Dedifferentiated amniotic fluid mesenchymal stem cell (primary cell): Measurements from ENCODE around the gene NR3C1.
A peak's percentile ranks its signal among the peaks of the same experiment; 100 is the strongest.

ENCODE experiments used
- DNase-seq: peaks from one replicate; pipeline ENCODE4 v3.0.0-alpha.2; 2016; ENCODE audit errors: extremely low spot score

NR3C1 gene

DNA sequence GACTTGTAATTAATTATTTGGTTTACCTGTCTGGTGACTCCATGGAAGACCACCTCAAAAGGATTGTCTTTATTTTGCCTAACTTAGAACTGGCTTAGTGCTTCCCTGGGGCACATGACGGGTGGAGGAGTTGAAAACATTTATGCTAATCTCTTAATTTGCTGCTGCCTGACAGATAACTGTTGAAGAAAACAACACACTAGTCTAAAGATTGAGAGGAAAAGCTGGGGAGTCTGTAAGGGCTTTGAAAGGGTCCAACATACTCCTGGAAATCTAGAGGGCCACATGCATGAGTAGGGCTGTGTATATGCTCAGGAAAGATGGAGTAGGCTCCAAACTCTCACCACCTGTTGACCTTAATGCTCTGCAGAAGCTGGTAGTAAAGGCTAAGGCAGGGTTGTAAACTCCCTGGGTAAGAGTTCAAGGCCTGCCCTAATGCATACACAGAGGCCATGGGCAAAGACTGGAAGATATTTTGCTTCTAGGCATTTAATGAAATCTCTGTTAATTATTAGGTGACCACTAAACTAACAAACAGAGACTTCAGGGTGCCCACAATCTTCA lies 40.7 kb downstream of the NR3C1 start:
- DNase-seq, result no peak

DNA sequence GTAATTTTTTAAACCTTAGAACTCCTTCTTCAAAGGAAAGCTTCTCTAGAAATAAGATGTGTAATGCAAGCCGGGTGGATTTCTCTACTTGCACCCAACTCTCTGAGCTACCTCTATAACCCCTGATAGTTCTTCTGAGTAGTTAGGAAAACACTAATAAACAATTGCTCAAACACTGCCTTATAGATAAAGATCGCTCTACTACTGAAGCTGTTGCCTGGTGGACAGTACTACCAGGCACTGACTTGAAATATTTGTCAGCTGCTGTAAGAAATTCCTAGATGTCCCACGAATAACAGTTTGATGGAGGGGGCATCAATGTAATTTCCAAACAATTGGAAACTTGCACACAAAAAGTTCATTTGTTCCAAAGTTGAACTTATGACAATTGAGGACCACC lies 42.0 kb downstream of the NR3C1 start:
- DNase-seq, result no peak

DNA sequence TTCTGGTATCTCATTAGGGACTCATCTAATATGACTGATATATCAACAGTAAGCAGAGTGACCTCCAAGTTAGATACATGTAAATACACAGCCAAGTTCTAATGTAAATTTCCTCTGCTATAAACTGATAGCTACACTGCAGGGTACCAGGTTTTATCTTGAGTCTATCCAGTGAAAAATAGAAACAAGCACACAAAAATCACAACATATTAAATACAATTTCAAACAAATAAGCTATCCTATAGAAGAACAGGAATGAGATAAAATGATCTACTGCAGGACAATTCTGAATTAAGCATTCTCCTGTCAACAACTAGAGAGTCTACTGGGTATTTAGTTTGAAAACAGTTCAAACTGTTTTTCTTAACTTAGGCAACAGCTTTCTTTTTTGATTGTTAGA lies 42.7 kb downstream of the NR3C1 start:
- no peak for DNase-seq

DNA sequence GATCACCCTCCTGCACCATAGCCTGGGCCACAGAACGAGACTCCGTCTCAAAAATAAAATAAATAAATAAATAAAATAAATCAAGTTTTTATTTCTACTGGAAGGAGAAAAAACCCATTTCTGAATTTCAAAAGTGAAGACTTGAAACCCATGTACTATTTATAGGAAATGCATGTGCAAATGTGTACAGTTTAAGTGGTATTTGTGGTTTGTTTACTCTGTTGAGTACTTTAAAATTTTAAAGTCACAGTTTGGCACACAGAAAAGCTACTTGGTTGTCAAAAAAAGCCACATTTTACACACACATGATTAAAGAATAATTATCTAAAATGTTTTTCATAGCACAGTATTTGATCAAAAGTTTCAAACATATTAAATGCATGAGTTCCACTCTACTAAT lies 43.6 kb downstream of the NR3C1 start:
- DNase-seq, result no peak

DNA sequence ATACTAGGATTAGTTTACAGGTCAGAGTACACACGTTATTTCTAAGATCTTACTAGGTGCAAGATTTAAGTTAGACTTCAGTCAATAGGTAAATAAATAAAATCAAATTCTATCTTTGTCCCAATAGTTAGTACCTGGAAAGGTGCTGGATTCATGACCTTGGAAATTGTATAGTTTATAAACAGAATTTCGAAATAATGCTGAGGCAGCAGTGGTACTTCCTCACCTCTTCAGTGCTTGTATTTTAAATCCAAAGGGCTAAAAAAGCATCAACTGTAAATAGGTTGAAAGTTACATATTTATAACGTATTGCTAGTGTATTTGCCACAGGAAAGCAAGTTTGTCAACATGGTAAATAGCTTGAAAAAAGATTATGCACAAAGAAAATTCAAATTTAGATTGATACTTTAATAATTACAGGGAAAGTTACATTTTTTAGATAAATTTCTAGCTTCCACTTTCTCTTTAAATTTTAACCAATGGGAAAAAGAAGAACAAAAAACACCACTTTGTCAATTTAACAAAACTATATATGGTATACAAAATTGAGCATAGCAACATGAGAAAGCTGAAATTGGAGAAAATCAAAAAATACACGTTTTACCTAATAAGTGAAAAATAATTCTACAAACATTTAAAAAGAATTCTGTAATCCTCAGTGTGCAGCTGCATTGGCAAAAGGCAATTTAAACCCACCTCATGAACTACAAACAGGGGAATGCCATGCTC lies 46.5 kb downstream of the NR3C1 start:
- DNase-seq, result no peak

DNA sequence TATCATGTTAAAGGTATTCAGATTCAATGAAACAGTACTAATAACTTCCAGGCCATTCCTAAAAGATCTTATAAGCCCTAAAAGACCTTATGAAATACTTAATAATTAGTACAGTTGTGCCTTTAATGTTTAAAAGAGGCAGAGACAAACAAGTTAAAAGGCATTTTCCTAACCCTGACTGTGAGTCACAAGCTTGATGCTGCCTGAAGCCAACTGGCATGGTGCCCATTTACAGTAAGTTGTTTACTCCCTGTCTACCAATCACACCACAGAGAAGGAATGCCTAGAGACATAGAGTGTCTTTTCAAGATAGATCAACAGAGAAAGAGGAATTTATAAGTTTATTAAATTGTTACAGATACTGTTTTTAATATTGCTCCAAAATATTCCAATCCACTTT lies 47.8 kb downstream of the NR3C1 start:
- DNase-seq, result peak; percentile 91

DNA sequence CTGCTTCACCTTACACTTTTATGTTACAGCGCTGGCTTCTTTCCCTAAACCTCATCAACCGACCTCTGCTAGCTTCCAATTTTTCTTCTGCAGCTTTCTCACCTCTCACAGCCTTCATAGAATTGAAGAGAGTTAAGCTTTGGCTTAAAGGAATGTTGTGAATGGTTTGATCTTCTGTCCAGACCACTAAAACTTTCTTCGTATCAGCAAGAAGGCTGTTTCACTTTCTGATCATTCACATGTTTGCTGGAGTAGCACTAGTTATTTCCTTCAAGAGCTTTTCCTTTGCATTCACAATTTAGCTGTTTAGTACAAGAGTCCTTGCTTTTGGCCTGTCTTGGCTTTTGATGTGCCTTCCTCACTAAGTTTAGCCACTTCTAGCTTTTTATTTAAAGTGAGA lies 49.5 kb downstream of the NR3C1 start:
- DNase-seq, result no peak

DNA sequence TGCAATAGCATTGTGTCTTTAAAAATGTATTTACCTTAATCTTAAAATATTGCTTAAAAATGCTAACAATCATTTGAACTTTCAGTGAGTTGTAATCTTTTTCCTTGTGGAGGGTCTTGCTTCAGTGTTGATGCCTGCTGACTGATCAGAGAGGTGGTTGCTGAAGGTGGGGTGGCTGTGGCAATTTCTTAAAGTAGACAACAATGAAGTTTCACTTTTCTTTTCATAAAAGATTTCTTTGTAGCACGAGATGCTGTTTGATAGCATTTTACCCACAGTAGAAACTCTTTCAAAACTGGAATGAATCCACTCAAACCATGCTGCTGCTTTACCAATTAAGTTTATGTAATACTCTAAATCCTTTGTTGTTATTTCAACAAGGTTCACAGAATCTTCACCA lies 50.8 kb downstream of the NR3C1 start:
- DNase-seq, result no peak

DNA sequence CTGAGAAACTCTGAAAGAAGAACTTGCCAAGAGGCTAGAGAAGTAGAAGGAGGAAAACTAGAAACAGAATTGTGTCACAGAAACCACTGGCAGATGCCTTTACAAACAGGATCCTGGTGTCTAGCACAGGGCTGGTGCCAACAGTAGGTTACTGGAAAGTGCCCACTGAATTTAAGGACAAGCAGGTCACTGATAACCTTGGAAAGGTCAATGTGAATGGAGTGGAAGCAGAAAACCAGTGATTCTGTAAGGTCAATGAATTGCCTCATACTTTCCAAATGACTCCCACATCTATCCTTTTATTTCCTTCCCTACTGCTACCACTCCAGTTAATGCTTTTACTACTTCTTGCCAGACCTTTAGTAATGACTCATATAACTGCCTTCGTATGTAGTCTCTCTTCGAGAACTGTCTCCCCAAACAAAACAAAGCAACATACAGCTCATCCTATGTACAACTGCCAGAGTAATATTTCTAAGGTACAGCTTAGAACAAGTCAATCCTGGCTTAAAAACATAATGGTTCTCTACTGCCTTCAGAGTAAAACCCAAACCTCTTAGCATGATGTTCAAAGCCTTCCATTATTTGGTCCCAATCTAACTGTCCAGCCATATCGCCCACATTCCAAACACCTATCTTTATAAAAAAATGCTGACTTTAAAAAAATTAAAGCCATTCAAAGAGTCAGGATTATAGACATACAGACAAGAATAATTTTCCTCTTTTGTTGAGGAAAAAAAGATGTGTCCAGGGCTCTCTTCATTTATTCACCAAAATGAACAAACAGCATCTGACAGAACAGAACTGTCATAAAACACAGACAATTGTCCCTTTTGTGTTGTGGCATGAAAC lies 52.5 kb downstream of the NR3C1 start:
- DNase-seq, result peak; percentile 58

DNA sequence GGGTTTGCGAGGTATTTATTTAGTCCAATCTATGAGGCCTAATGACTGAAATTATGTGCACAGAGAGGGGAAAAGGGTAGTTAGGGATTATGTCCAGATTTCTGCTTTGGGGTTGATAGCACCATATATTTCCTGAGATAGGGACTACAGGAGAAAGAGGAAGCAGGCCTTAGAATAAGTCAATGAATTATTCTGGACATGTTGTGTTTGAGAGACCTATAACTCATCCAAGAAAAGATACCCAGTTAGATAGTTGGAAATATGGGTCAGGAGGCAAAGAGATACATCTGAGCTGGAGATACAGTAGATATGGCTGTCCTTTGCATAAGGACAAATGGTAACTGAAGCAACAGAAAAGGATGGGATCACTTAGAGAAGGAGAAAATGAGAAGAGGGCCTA lies 53.1 kb downstream of the NR3C1 start:
- no peak for DNase-seq

DNA sequence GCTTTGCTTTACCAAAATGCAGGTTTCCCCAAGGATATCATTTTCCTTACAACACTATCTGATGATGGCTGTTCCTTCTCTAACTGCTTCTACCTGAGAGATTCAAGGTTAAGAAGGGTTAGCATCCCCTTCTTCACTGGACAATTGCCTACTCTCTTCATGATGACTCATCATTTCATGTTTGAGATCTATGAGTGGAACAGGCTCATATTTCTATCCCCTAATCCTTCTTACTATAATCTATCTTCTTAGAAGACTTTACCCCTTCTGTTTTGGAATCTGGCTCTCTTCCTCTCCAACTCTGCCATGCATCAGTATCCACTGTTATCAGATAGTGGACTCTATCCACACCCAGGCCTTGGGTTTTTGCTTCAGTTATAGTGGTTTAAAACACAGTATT lies 54.3 kb downstream of the NR3C1 start:
- DNase-seq, result no peak

DNA sequence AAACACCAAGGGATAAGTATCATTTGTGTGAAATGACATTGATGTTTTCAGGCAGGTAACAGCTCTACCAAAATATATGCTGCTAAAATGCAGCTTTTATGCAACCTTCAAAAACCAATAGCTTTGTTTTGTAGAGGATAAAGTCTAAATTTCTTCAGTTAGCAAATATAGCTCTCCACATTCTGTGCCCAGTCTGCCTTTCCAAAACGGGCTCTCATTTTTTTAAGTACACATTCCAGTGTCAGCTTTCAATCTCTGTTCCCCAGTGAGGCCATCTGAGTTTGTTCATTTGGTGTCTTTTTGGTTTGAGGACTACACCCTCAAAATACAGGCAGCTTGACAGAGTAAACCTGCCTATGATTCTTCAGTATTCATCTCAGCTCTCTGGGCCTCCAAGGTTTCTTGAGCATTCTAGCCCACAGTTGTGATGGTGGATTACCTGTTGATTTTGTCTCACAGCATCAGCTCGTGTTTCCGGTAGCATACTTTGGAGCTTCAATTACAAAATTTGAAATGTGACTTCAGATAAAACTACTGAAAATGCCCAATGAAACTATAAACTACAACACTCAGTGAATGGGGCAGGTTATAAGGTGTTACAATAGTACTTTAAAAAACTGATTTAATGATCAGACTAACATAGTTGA lies 55.7 kb downstream of the NR3C1 start:
- DNase-seq, result no peak

DNA sequence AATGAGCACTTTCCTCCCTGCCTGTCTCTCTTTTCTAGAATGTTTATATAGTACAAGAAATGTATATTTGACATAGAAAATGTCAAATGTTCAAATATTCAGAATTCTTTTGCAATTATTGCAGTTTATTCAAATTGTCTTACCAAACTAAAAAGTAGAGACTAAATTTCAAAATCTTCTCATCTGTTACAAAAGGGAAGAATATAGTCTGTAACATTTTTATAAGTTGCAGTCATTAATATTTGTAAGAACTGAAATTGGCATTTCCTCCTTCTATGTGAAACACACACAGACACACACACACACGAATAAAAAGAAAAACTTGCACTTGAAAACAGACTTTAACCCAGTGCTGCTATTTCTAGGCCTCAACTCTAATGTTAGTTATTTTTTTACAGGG lies 56.4 kb downstream of the NR3C1 start:
- DNase-seq, result no peak

DNA sequence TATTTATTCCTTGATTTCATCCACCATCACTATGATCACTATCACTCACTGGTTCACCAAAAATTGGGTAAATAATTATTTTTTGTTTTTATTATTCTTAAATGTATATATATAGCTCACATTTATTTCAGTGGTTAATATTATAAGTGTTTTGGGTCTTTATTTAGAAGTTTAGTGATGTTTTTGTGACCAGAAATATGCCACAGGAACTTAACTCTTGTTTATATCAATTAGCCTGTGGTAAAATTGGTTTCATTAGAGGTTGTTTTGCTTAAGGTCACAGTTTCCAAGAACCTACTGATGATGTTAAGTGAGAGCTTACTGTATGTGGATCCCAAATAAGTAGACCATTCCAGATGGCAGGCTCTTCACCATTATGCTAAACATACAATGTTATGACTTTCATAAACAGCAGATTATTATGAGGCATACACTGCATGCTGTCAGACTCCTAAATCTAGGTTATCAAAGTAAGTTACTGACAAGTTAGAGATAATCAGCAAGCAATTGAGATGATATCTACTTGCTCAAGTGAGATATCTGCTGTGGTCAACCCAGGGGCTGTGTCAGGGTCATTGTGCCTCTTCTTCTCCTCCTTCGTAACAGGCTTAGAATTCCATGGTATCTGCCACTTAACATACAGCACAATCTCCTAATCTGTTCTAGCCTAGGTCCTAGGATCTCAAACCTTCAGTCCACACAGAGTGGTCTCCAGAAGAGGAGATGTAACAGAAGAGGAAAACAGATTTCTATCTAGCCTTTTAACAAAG lies 57.6 kb downstream of the NR3C1 start:
- no peak for DNase-seq

DNA sequence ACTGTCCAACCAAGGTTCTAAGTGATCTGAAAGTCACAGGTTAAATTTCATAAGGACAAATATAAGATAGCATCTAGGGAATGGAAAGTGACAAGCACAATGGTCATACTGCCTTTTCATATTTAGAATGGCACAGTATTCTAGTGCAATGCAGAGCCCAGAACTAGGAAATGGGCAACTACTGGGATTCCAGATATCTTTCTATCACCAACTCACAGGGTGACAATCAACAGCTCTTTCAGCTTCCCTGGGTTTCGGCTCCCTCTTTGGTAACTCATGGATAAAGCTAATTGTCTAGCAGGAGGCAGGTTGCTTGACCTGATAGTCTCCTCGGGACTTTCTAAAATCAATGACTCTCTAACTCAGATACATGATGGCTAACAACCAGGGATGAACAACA lies 60.4 kb downstream of the NR3C1 start:
- DNase-seq, result no peak

DNA sequence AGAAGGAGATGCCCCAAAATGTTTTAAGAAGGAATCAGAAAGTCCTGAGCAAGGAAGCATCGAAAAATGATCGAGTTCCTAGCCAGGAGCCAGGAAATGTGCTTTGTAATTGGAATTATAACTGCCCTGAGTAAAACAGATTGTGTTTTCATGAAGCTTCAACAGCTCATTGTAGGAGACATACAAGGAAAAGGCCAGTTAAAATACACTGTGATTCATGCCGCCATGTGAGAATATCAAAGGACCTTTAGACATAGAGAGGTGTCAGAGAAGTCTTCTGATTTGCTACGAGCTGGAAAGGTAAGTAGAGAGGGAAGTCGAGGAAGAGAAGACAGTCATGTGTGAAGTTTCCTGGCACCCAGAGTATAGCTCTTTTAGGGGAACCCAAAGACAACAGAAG lies 60.9 kb downstream of the NR3C1 start:
- DNase-seq, result no peak

DNA sequence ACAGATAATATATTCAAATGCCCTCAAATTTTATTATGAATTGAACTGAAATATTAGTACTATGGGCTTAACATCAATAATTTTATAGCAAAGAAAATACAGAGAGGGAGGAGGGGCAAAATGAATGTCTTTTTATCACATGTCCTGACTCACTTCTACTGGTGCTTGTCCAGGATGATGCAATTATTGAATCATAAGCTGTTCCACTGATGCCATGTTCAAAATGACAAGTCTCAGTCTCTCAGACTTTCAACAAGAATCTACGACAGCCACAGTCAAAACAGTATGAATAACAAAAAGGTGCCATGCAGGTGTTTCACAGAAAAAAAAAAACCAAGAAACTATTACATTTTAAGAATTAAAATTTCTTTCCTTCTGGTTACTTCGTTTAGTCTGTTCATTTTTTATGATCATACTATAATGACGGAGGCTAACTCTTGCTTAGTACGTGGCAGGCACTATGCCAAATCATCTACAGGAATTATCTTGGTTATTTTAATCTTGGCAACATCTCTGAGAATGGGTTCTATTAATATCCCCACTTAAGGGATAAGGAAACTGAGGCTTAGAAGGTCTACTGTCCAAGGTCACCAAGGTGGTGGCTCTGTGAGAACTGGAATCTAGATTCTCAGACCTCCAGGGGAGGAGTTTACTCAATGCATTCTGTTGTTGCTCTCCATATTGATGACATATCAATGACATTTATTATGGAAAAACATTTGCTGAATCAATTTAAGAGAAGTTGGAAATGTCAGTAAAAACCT lies 61.5 kb downstream of the NR3C1 start:
- peak; percentile 43 for DNase-seq

DNA sequence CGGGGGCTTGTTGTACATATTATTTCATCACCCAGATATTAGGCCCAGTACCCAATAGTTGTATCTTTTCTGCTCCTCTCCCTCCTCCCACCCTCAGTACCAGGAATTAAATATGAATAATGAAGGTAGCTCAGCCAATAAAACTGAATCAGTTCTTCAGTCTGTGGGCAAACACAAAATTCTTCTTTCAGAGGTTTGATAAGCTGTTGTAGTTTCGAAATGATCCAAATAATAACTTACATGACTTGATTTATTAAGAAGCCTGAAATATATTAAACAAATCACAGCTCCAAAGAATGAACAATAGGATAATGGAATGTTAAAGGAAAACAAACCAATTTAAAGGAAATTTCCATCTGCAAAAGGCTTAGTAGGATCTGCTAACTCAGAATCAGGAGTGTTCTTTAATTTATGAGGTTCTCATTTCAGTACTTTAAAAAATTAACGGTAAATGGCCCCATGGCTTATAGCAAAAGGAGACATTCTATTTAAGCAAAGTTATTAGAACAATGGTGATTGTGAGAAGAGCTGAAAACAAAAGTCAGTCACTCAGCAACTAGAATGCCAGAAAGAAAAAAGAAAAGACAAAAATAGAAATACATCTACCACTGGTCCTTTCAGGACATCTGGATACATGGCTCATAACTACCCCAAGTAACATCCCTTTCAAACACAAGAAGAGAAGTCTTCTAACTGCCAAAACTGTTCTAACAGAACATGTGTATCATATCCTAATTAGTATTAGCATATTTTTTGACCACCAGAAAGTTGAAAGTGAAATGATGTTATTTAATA lies 62.4 kb downstream of the NR3C1 start:
- no peak for DNase-seq

DNA sequence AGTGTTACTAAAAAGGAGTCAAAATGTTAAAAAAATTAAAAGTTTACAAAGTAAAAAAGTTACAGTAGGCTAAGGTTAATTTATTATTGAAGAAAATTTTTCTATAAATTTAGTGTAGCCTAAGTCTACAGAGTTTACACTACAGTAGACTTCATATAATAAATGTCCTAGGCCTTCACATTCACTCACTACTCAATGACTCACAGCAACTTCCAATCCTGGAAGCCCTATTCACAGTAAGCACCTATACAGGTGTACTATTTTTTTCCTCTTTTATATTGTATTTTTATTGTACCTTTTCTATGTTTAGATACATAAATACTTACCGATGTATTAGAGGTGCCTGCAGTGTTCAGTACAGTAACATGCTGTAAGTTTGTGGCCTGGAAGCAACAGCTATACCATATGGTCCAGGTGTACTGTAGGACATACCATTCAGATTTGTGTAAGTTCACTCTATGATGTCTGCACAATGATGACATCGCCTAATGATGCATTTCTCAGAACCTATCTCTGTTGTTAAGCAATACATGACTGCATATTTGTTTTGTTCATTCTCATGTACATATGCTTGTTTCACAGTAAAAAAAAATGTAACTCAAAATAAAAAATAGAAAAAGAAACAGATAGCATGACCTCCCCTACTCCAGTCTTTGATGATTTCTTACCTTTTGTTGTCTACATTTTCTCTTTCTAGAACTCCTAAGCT lies 64.7 kb downstream of the NR3C1 start:
- DNase-seq, result no peak

DNA sequence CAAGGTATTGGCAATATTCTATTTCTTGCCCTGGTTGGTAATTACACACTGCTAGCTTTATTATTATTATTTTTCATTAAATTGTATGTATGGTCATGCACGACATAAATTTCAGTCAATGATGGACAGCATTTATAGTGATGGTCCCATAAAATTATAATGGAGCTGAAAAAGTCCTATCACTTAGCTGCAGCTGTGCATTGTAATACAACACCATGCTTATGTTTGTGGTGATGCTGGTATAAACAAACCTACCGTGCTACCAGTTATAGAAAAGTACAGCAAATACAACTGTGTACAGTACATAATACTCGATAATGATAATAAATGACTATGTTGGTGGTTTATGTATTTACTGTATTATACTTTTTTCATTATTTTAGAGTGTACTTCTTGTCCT lies 65.5 kb downstream of the NR3C1 start:
- no peak for DNase-seq
